Colon (tissue), 2 donors: ENCODE measurements around the gene GRK5.
"Not testable (repeated sequence)": the region's sequence is repeated elsewhere in the genome, so short reads cannot be mapped to it uniquely, and the experiment has no call there.

Experiments
- FAIRE-seq: peaks from 2 replicates; lab custom pipeline; 2012; peaks lifted over from hg19 to GRCh38; lab: Jason Lieb, UNC
- donor health status: control.
- donor health status: control.

The GRK5 gene

GRCh38 chr10:119276194-119276593 lies 68.8 kb downstream of the GRK5 start:
- FAIRE-seq: not testable (repeated sequence)

- FAIRE-seq: no peak
Observed at GRCh38 chr10:119278126-119278709, 70.8 kb downstream of the GRK5 start.

DNA sequence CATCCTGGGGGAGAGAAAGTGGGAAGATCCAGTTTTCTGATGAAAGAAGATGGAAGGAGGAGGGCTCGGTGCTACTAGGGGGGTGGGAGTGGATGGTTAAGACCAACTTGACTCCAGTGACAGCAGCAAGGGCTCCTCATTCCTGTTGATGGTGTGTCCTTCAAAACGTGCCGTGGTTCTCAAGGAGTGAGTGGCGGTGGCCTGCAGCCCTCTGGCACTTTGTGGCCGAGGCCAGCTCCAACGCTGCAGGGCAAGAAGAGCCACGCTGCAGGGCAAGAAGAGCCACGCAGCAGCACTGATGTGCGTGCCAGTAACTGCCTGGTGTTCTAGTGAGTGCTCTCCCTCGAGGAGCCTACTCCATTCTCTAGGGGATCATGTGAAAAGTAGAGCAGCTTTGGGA lies 72.1 kb downstream of the GRK5 start:
- FAIRE-seq: no peak

GRCh38 chr10:119281581-119282071 lies 74.3 kb downstream of the GRK5 start:
- FAIRE-seq: no peak

DNA sequence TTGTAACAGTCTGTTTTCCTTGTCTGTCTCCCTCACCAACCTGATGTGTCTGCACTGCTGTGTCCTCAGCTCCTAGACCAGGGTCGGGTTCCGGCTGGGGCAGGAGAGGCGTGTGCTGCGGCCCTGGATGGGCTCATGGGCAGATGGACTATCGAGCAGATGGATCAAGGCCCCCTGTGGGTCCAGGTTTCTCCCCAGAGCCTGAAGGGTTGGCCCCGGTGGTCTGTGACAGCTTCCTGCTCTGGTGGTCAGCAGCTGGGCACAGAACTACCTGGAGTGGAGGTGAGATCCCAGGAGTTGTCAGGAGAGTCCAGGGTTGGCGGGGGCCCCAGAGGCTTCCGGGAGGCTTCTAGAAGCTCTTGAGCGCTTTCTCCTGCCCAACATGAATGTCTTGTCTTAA lies 75.1 kb downstream of the GRK5 start:
- no peak for FAIRE-seq

GRCh38 chr10:119283387-119283786 lies 76.0 kb downstream of the GRK5 start:
- FAIRE-seq: no peak

- no peak for FAIRE-seq
Observed at GRCh38 chr10:119283818-119284217, 76.4 kb downstream of the GRK5 start.

GRCh38 chr10:119284679-119285096 lies 77.3 kb downstream of the GRK5 start:
- no peak for FAIRE-seq

DNA sequence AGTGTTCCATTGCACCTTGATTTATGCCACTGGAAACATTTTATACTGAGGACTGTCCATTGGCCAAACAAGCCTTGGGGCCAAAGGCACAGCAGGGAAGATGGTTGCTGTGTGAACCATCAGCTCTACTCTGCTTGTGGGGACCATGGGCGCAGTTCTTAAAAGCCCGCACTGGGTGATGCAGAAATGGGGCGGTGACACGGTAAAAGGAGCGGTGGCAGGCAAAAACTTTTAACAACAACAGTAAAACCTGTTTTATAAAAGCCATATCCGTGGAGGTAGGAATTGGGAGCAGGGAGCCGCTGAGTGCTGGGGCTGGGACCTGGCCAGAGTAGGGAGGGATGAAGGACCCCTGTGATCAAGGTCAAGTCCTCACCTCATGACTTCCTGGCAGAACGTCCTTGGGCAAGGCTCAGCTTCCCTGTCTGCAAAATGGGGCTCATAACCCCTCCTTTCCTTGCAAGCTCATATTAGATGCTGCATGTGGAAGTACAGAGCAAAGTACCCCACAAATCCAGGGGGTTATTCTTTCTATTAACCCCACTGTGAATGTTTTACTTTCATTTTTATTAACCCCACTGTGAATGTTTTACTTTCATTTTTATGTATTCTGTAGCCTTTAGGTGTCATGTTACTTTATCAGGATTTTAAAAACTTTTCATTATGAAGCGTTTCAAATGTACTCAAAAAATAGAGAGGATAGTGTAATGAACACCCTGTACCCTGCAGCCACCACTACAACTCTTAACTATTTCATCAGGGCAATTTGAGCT lies 78.3 kb downstream of the GRK5 start:
- FAIRE-seq: no peak

DNA sequence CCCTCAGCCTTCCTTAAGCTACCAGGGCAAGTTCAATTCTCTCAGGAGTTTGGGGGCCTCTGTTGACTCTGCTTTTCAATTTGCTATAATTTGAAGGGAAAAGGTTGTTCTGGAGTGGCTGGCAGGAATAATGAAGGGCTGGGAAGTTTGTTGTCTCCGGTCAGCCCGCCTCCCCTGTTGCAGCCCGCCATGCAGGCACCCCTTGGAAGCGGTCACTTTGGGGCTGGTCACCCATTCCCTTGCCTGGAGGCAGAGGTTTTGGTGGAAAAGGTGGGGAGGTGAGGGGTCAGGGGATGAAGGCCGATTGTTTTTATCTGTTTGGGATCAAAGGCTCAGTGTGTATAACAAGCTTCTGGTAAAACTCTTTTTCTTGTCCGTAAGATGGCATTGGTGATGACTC lies 79.1 kb downstream of the GRK5 start:
- no peak for FAIRE-seq

GRCh38 chr10:119286983-119287633 lies 79.7 kb downstream of the GRK5 start:
- FAIRE-seq: no peak

DNA sequence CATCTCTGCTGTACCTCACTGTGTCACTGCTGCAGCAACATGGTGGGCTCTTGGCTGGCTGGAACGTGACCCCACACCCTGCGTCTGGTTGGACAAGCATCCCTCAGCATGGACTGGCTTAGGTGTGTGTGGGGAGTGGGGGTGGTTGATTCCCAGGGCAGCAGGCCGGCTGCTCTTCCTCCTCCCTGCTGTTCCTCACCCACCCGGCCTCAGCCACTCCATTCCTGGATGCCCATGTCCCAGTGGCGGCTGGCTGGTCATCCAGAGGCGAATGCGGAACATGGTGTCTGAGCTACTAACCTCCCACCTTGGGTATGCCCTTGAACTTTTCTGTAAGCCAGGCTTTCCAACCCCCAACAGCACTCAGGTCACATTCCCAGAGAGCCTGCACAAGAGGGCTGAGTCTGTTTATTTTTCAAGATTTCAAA lies 81.2 kb downstream of the GRK5 start:
- FAIRE-seq: no peak

DNA sequence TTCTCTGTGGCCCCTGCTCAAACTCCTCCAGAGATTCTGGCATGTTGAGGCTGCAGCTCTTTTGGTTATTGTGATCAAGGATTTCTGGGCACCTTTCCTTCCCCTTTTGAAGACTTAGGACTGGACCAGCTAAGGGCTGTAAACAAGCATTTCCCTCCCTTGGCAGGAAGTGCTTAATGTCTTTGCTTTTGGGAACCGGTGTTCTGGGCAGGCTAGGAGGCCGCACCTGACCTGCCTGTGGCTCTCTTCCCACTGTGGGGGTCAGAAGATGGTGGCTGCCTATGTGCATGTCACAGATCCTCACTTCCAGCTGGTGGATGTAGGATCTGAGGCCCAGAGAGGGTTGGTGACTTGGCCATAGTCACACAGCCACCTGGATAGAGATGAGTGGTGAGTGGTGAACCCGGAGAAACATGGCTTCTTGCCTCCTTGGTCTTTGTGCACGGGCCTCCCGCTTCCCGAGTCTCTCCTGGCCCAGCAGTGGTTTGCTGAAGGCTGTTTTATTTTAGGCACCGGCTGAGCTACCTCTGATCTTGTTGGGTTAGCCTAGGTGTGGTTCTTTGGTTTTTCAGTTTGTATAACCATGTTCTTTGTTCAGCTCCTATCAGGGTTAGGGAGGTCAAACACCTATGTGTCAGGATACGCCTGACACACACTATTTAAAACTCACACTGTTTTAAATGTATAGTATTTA lies 82.0 kb downstream of the GRK5 start:
- FAIRE-seq: no peak

GRCh38 chr10:119290301-119291048 lies 83.1 kb downstream of the GRK5 start:
- FAIRE-seq: no peak

GRCh38 chr10:119291223-119291900 lies 84.0 kb downstream of the GRK5 start:
- no peak for FAIRE-seq

DNA sequence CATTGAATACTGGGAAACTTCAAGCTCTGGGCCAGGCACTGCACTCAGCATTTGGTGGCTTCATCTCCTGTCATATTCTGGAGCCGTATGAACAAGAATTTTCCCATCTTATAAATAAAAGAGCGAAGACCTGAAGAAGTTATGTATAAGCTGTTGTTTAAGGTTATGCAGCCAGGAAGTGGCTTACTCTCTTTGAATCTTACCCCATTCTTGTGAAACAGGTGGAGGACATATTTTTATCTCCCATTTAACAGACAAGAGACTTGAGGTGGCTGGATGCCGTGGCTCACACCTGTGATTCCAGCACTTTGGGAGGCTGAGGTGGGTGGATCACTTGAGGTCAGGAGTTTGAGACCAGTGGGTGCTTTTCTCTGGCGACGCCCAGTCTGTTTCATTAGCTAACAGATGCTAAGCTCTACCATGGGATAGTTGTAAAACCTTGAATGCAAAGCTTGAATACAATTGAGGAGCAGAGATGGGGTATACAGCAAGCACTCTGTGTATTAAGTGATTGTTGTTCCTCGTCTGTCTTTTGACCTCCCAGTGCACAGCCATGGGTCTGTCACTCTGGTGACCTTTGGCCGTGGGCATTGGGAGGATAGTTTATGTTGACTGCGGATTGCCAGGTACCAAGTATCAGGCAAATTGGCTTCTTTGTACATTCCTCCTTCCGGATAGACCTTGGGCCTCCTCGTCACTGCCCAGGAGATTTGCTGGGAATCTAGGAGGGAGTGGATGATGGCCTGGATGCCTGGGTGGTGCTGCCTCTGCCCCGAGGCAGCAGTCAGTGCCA lies 85.8 kb downstream of the GRK5 start:
- no peak for FAIRE-seq

DNA sequence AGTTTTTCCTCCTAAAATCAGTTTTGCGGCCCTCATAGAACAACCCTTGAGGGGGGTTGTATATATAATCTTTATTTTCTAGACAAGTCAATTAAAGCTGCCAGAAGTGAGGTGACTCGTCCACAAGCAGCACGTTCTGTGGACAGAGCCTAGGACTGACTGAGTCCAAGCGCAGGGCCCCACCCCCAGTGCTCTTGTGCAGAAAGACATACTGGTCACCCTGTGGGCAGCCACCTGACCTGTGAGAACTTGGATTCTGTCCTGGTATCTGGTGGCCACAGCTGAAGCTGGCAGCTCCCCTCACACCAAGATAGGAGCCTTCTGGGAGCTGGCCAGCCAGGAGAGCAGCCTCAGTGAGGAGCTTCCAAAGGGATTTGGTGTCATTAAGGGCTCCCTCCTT lies 89.3 kb downstream of the GRK5 start:
- no peak for FAIRE-seq

DNA sequence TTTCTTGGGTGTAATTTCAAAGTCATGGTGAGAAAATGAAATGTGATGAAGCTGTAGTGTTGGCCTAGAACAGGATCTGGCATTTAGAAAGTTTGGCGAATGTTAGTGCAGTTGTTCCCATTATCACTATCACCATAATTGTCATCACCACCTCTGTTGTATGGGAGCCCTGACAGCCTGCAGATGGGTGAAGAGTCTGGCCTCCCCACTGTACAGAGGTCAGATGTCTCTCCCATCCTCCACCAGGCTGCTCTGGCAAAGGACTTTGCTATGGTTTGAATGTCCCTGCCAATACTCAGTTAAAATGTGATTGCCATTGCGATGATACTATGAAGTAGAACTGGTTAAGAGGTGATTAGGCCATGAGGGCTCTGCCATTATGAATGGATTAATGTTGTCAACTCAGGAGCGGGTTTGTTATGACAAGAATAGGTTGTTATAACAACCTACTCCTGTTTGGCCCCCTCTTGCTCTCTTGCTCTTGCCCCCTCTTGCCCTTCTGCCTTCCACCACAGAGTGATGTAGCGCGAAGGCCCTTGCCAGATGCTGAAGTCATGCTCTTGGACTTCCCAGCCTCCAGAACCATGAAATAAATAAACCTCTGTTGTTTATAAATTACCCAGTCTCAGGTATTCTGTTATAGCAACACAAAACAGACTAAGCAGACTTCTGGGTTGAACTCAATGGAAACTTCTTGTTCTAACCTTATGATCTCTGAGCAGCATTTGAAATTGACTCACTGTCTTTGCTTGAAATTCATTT lies 90.0 kb downstream of the GRK5 start:
- no peak for FAIRE-seq

GRCh38 chr10:119298810-119299209 lies 91.4 kb downstream of the GRK5 start:
- FAIRE-seq: no peak

GRCh38 chr10:119299531-119299930 lies 92.2 kb downstream of the GRK5 start:
- no peak for FAIRE-seq
